K562 (cell line): ENCODE data around the gene IP6K3. TPM values are rescaled to one million over a fixed set of nuclear protein-coding genes. Genes with fewer than 3 reads are reported as not detected.

Experiments used
- BRF1 ChIP-seq: IDR thresholded peaks from 3 replicates; pipeline ENCODE4 v1.6.1; 2011; ENCODE audit warnings: borderline replicate concordance, mild to moderate bottlenecking; ENCODE audit not compliant: insufficient read length; ENCODE audit errors: extremely low read depth
- CBFB ChIP-seq: sonication (generic); formaldehyde crosslinking; IDR thresholded peaks from 2 replicates; pipeline ENCODE4 v1.4.0; 2020; ENCODE audit warnings: mild to moderate bottlenecking, missing genetic modification reagents
- CBX3 ChIP-seq, 2 experiments: IDR thresholded peaks; 1 replicate in 1 of 2; 2 replicates in 1 of 2; pipeline ENCODE4 v1.6.1; 2012; ENCODE audit warnings: inconsistent platforms in 2 of 2, low read length in 2 of 2, borderline replicate concordance in 1 of 2, control low read depth in 1 of 2
- CLOCK ChIP-seq: fragments of 250-450 bp; sonication (Bioruptor Pico); IDR thresholded peaks from 2 replicates; pipeline ENCODE4 v1.4.0; 2020; ENCODE audit warnings: mild to moderate bottlenecking, moderate library complexity, borderline replicate concordance
- COPS2 ChIP-seq: fragments of 450-650 bp; conservative IDR thresholded peaks from 2 replicates; pipeline ENCODE4 v1.6.1; 2016; ENCODE audit warnings: mild to moderate bottlenecking, moderate library complexity
- HCFC1 ChIP-seq: IDR thresholded peaks from 2 replicates; pipeline ENCODE4 v1.6.1; 2012; ENCODE audit warnings: low read depth, low read length, improper control_type of control experiment
- HOMEZ ChIP-seq: fragments of 250-450 bp; sonication (Bioruptor Pico); IDR thresholded peaks from 2 replicates; pipeline ENCODE4 v1.4.0; 2020; ENCODE audit warnings: mild to moderate bottlenecking, moderate library complexity
- KAT2B ChIP-seq: IDR thresholded peaks from one replicate; pipeline ENCODE4 v1.6.1; 2012; ENCODE audit warnings: low read depth, mild to moderate bottlenecking, control low read depth, inconsistent platforms, low read length, moderate library complexity
- KAT8 ChIP-seq: fragments of 450-650 bp; IDR thresholded peaks from 2 replicates; pipeline ENCODE4 v1.6.1; 2016; ENCODE audit warnings: low read depth, mild to moderate bottlenecking
- L3MBTL2 ChIP-seq: fragments of 450-650 bp; IDR thresholded peaks from 2 replicates; pipeline ENCODE4 v1.6.1; 2016; ENCODE audit warnings: mild to moderate bottlenecking, moderate library complexity
- MAFK ChIP-seq: IDR thresholded peaks from 2 replicates; pipeline ENCODE4 v1.6.1; 2011; ENCODE audit warnings: low read length, improper control_type of control experiment
- MAZ ChIP-seq, 2 experiments: fragments of 450-650 bp in 1 of 2; sonication (generic) in 1 of 2; formaldehyde crosslinking; IDR thresholded peaks in 1 of 2; conservative IDR thresholded peaks in 1 of 2; 2 replicates each; pipeline versions ENCODE4 v1.4.0 to v1.5.0; 2020; ENCODE audit warnings: mild to moderate bottlenecking in 1 of 2, missing genetic modification reagents in 1 of 2
- MED1 ChIP-seq: sonication (generic); formaldehyde crosslinking; IDR thresholded peaks from 2 replicates; pipeline ENCODE4 v1.8.1; 2023; ENCODE audit warnings: missing genetic modification reagents, borderline replicate concordance
- MLLT1 ChIP-seq, 2 experiments: fragments of 450-650 bp; IDR thresholded peaks; 2 replicates each; pipeline ENCODE4 v1.6.1; 2016
- PRMT5 ChIP-seq: sonication (generic); formaldehyde crosslinking; IDR thresholded peaks from 2 replicates; pipeline ENCODE4 v1.5.0; 2020; ENCODE audit warnings: missing genetic modification reagents
- PTRF ChIP-seq: fragments of 450-650 bp; IDR thresholded peaks from 2 replicates; pipeline ENCODE4 v1.6.1; 2016; ENCODE audit warnings: mild to moderate bottlenecking, missing genetic modification characterization, missing compliant biosample characterization
- RBFOX2 ChIP-seq: fragments of 200-400 bp; formaldehyde crosslinking; IDR thresholded peaks from 2 replicates; pipeline ENCODE4 v1.6.1; 2017; ENCODE audit warnings: low read depth, mild to moderate bottlenecking, low read length, moderate library complexity
- RBM15 ChIP-seq: fragments of 200-400 bp; formaldehyde crosslinking; IDR thresholded peaks from 2 replicates; pipeline ENCODE4 v1.6.1; 2018; ENCODE audit warnings: mild to moderate bottlenecking, low read length, moderate library complexity; ENCODE audit not compliant: insufficient read depth
- RHOXF2B ChIP-seq: fragments of 250-450 bp; sonication (Bioruptor Pico); conservative IDR thresholded peaks from 2 replicates; pipeline ENCODE4 v1.5.1; 2021
- XRCC5 ChIP-seq: fragments of 200-400 bp; formaldehyde crosslinking; IDR thresholded peaks from 2 replicates; pipeline ENCODE4 v1.6.1; 2017; ENCODE audit warnings: low read depth, mild to moderate bottlenecking, low read length
- ZNF586 ChIP-seq: fragments of 450-650 bp; formaldehyde crosslinking; conservative IDR thresholded peaks from 2 replicates; pipeline ENCODE4 v1.4.0; 2020; ENCODE audit warnings: mild to moderate bottlenecking, moderate library complexity
- ZNF780A ChIP-seq: fragments of 250-450 bp; sonication (Bioruptor Pico); IDR thresholded peaks from 2 replicates; pipeline ENCODE4 v1.5.0; 2021; ENCODE audit warnings: mild to moderate bottlenecking
- ZSCAN32 ChIP-seq: fragments of 450-650 bp; formaldehyde crosslinking; IDR thresholded peaks from 2 replicates; pipeline ENCODE4 v1.4.0; 2020; ENCODE audit warnings: mild to moderate bottlenecking, moderate library complexity
- ZZZ3 ChIP-seq: fragments of 450-650 bp; IDR thresholded peaks from 2 replicates; pipeline ENCODE4 v1.6.1; 2016; ENCODE audit warnings: antibody characterized with exemption, mild to moderate bottlenecking, moderate library complexity
- polyA plus RNA-seq, 8 experiments: library from polyadenylated mRNA; depleted of rRNA in 4 of 8; stranded (reverse) in 5 of 8; unstranded in 3 of 8; fragments of >200 nt; fragmentation: Nextera tagmentation in 2 of 8; fragmentation: Illumina TruSeq in 1 of 8; extraction: Ambion mirVana in 2 of 8; extraction: Trizol in 1 of 8; gene quantifications; 2 replicates each; pipeline versions ENCODE4 v1.2.1 to v1.2.3, GENCODE V29; 2011 to 2014; ENCODE audit warnings: inconsistent platforms in 1 of 8, missing spikeins in 1 of 8
- total RNA-seq, 7 experiments: library from RNA; depleted of rRNA in 6 of 7; stranded (reverse); fragments of >200 nt in 6 of 7; fragmentation: Illumina TruSeq in 2 of 7; extraction: Trizol in 2 of 7; gene quantifications; 2 replicates each; pipeline versions ENCODE4 v1.2.1 to v1.2.3, GENCODE V29; 2011 to 2021; ENCODE audit warnings: low replicate concordance in 1 of 7

Gene IP6K3
- total and polyA plus RNA-seq, 9 of the 15 experiments (the other 6 are each of a cell fraction or from before 2014, with no cell fraction given): not detected

GRCh38 chr6:33771146-33772081 lies 24.7 kb upstream of the IP6K3 start (continued):
- no peak for TF ChIP-seq CLOCK
- TF ChIP-seq CBX3 (IDR thresholded peaks at IDR 0.05; ENCODE audit: borderline replicate concordance in 1 of 2, low read length in 2 of 2): no peak; a peak in 1 of 3 replicates
- peak; percentile 54; the same call in 1 of the 2 replicates for TF ChIP-seq RBFOX2
- no peak for TF ChIP-seq COPS2
- no peak for TF ChIP-seq BRF1
- TF ChIP-seq MAFK: no peak
- TF ChIP-seq L3MBTL2: peak; percentile 92
- no peak for TF ChIP-seq MLLT1 (IDR thresholded peaks at IDR 0.05)
- TF ChIP-seq MED1 (CRISPR knock-in tag): no peak
- TF ChIP-seq CBFB: no peak
- TF ChIP-seq HCFC1: 0 out of 2 replicates have a peak, but pooled peaks have one; percentile 18
- no peak for TF ChIP-seq RHOXF2B (CRISPR knock-in tag)
- TF ChIP-seq ZZZ3: no peak
- TF ChIP-seq ZNF780A (CRISPR knock-in tag): no peak
- no peak for TF ChIP-seq ZSCAN32
- TF ChIP-seq MAZ (CRISPR knock-in tag; conservative IDR thresholded peaks at IDR 0.05 in 1 of 2, IDR thresholded peaks at IDR 0.05 in 1 of 2): peak; percentile 43 to 70; a peak in 3 of 4 replicates
- no peak for TF ChIP-seq KAT8
- peak; percentile 94; the same call in 1 of the 2 replicates for TF ChIP-seq XRCC5
- TF ChIP-seq HOMEZ (CRISPR knock-in tag): no peak
- no peak for TF ChIP-seq RBM15
- no peak for TF ChIP-seq PTRF (tag)
- no peak for TF ChIP-seq PRMT5 (CRISPR knock-in tag)
- no peak for TF ChIP-seq KAT2B
- TF ChIP-seq ZNF586 (CRISPR knock-in tag): no peak
